K562 (cell line): ENCODE measurements around the gene BCAS1. TPM values are rescaled to one million over a fixed set of nuclear protein-coding genes. Genes with fewer than 3 reads are reported as not detected.

ENCODE experiments used
- BCOR ChIP-seq: fragments of 450-650 bp; IDR thresholded peaks from 2 replicates; pipeline ENCODE4 v1.6.1; 2016
- CBX5 ChIP-seq: IDR thresholded peaks from 2 replicates; pipeline ENCODE4 v1.6.1; 2014; ENCODE audit warnings: low read depth, borderline replicate concordance
- FUS ChIP-seq: fragments of 200-400 bp; formaldehyde crosslinking; optimal IDR thresholded peaks from 2 replicates; pipeline ENCODE3; 2017; ENCODE audit warnings: low read depth, low read length
- GTF2A2 ChIP-seq: IDR thresholded peaks from 2 replicates; pipeline ENCODE4 v1.6.1; 2016; ENCODE audit warnings: mild to moderate bottlenecking, missing genetic modification characterization, missing compliant biosample characterization
- HDGF ChIP-seq: fragments of 450-650 bp; IDR thresholded peaks from 2 replicates; pipeline ENCODE4 v1.6.1; 2016
- HEY1 ChIP-seq: fragments of 250-450 bp; sonication (Bioruptor Pico); IDR thresholded peaks from 2 replicates; pipeline ENCODE4 v1.5.0; 2020; ENCODE audit warnings: mild to moderate bottlenecking, moderate library complexity, borderline replicate concordance
- MAZ ChIP-seq, 2 experiments: fragments of 450-650 bp in 1 of 2; sonication (generic) in 1 of 2; formaldehyde crosslinking; IDR thresholded peaks in 1 of 2; conservative IDR thresholded peaks in 1 of 2; 2 replicates each; pipeline versions ENCODE4 v1.4.0 to v1.5.0; 2020; ENCODE audit warnings: mild to moderate bottlenecking in 1 of 2, missing genetic modification reagents in 1 of 2
- MEIS2 ChIP-seq: fragments of 450-650 bp; IDR thresholded peaks from 2 replicates; pipeline ENCODE4 v1.6.1; 2014; ENCODE audit warnings: mild to moderate bottlenecking; ENCODE audit not compliant: partially characterized antibody
- SMARCC2 ChIP-seq: fragments of 450-650 bp; IDR thresholded peaks from 2 replicates; pipeline ENCODE4 v1.6.1; 2017; ENCODE audit warnings: antibody characterized with exemption, moderate library complexity, mild to moderate bottlenecking, low read depth
- SP2 ChIP-seq: IDR thresholded peaks from 2 replicates; pipeline ENCODE4 v1.6.1; 2011; ENCODE audit warnings: mild to moderate bottlenecking, low read depth, low read length, moderate library complexity; ENCODE audit not compliant: poor library complexity, severe bottlenecking; ENCODE audit errors: extremely low read depth
- SRF ChIP-seq, 2 experiments: fragments of 250-450, 450-650 bp in 1 of 2; sonication (Bioruptor Pico) in 1 of 2; sonication (generic) in 1 of 2; formaldehyde crosslinking; IDR thresholded peaks; 2 replicates each; pipeline versions ENCODE4 v1.5.0 to v1.5.1; 2020 to 2022; ENCODE audit warnings: mild to moderate bottlenecking in 1 of 2, missing genetic modification reagents in 1 of 2
- TAL1 ChIP-seq: fragments of 450-650 bp; IDR thresholded peaks from 2 replicates; pipeline ENCODE4 v1.6.1; 2016; ENCODE audit warnings: mild to moderate bottlenecking
- TCF3 ChIP-seq: sonication (generic); formaldehyde crosslinking; IDR thresholded peaks from 2 replicates; pipeline ENCODE4 v1.4.0; 2020; ENCODE audit warnings: mild to moderate bottlenecking, missing genetic modification reagents
- TEAD1 ChIP-seq, 2 experiments: fragments of 450-650 bp in 1 of 2; sonication (generic) in 1 of 2; formaldehyde crosslinking; IDR thresholded peaks; 2 replicates each; pipeline versions ENCODE4 v1.4.0 to v1.8.0; 2020 to 2022; ENCODE audit warnings: mild to moderate bottlenecking in 2 of 2, missing genetic modification reagents in 1 of 2
- WHSC1 ChIP-seq: IDR thresholded peaks from one replicate; pipeline ENCODE4 v1.6.1; 2012; ENCODE audit warnings: low read length, control low read depth, inconsistent platforms
- ZNF146 ChIP-seq: IDR thresholded peaks from one replicate; pipeline ENCODE4 v1.6.1; 2018; ENCODE audit warnings: missing compliant biosample characterization; ENCODE audit not compliant: unreplicated experiment
- ZNF561 ChIP-seq: fragments of 450-650 bp; formaldehyde crosslinking; conservative IDR thresholded peaks from 2 replicates; pipeline ENCODE4 v1.4.0; 2020; ENCODE audit warnings: mild to moderate bottlenecking, moderate library complexity
- ZNF589 ChIP-seq: fragments of 200-800 bp; sonication (Bioruptor generic); IDR thresholded peaks from 2 replicates; pipeline ENCODE4 v1.6.1; 2016; ENCODE audit warnings: low read depth, missing genetic modification characterization, missing compliant biosample characterization
- ZZZ3 ChIP-seq: fragments of 450-650 bp; IDR thresholded peaks from 2 replicates; pipeline ENCODE4 v1.6.1; 2016; ENCODE audit warnings: antibody characterized with exemption, mild to moderate bottlenecking, moderate library complexity
- polyA plus RNA-seq, 8 experiments: library from polyadenylated mRNA; depleted of rRNA in 4 of 8; stranded (reverse) in 5 of 8; unstranded in 3 of 8; fragments of >200 nt; fragmentation: Nextera tagmentation in 2 of 8; fragmentation: Illumina TruSeq in 1 of 8; extraction: Ambion mirVana in 2 of 8; extraction: Trizol in 1 of 8; gene quantifications; 2 replicates each; pipeline versions ENCODE4 v1.2.1 to v1.2.3, GENCODE V29; 2011 to 2014; ENCODE audit warnings: inconsistent platforms in 1 of 8, missing spikeins in 1 of 8
- total RNA-seq, 7 experiments: library from RNA; depleted of rRNA in 6 of 7; stranded (reverse); fragments of >200 nt in 6 of 7; fragmentation: Illumina TruSeq in 2 of 7; extraction: Trizol in 2 of 7; gene quantifications; 2 replicates each; pipeline versions ENCODE4 v1.2.1 to v1.2.3, GENCODE V29; 2011 to 2021; ENCODE audit warnings: low replicate concordance in 1 of 7
- TF ChIP-seq, protein P1 (sequence below): fragments of 200-800 bp; sonication (Bioruptor generic); IDR thresholded peaks from 2 replicates; pipeline ENCODE4 v1.6.1; 2017; ENCODE audit warnings: missing genetic modification characterization, missing compliant biosample characterization
- TF ChIP-seq, protein P2 (sequence below): fragments of 450-650 bp; IDR thresholded peaks from 2 replicates; pipeline ENCODE4 v1.6.1; 2016; ENCODE audit warnings: antibody characterized with exemption
- TF ChIP-seq, protein P3 (sequence below): fragments of 450-650 bp; IDR thresholded peaks from 2 replicates; pipeline ENCODE4 v1.6.1; 2017; ENCODE audit warnings: antibody characterized with exemption
- TF ChIP-seq, protein P4 (sequence below): sonication (generic); formaldehyde crosslinking; IDR thresholded peaks from 2 replicates; pipeline ENCODE4 v1.9.0; 2022; ENCODE audit warnings: mild to moderate bottlenecking, missing genetic modification reagents

The BCAS1 gene
- total and polyA plus RNA-seq, 9 of the 15 experiments (the other 6 are each of a cell fraction or from before 2014, with no cell fraction given) = 0.18 to 2.3 (median 0.93) TPM

DNA sequence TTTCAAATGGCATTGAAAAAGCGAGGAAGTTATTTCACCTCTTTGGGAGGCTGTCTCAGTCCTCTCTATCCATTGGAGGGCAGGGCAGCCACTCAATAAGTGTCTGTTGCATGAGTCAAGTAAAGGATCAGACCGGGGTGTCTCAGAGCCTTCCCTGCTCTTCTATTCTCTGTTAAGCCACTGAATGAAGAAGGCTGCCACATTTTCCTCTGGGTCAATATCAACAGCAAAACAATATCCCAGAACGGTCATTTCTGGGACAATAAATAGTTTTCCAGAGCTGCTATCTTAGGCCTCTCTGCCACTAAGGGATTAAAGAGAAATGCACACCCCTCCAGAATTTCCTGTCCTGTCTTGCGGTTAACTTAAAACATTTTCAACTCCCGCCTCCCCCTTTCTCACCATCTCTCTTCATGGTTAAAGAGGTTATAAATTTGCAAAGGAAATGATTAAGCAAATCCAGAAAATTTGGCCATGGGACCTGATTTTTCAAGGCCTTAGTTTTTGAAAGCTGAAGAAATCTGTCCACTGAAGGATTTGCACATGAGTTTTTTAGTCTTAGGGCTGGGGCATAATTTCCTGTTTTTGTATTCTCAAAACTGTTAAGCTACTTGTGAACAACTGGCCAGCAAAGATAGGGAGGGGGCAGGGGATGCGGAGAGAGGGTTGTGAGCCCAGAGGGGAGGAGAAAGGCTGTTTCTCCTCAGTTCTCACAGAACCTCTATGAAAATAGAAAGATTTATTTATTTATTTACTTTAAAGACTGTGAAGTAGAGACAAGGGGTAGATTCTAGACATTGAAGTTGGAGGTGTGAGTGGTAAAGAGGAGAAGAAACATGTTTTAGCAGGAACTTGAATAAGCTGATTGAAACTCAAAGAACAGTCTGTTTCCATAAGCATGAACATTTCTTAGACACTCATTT, 135.7 kb downstream of the BCAS1 start (continued):
- TF ChIP-seq, protein P1, sequence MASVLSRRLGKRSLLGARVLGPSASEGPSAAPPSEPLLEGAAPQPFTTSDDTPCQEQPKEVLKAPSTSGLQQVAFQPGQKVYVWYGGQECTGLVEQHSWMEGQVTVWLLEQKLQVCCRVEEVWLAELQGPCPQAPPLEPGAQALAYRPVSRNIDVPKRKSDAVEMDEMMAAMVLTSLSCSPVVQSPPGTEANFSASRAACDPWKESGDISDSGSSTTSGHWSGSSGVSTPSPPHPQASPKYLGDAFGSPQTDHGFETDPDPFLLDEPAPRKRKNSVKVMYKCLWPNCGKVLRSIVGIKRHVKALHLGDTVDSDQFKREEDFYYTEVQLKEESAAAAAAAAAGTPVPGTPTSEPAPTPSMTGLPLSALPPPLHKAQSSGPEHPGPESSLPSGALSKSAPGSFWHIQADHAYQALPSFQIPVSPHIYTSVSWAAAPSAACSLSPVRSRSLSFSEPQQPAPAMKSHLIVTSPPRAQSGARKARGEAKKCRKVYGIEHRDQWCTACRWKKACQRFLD (CRISPR knock-in tag) = no peak
- TF ChIP-seq HEY1 (CRISPR knock-in tag) (no peak), ZNF561 (CRISPR knock-in tag) (no peak), SRF (CRISPR knock-in tag; IDR thresholded peaks at IDR 0.05) (no peak), WHSC1 (no peak), ZZZ3 (no peak), CBX5 (no peak), TCF3 (CRISPR knock-in tag) (peak; percentile 81), HDGF (no peak), TAL1 (peak; percentile 72), ZNF146 (CRISPR knock-in tag) (no peak), SP2 (no peak), SMARCC2 (no peak), BCOR (no peak), MAZ (CRISPR knock-in tag; conservative IDR thresholded peaks at IDR 0.05 in 1 of 2, IDR thresholded peaks at IDR 0.05 in 1 of 2) (no peak; a peak in 1 of 4 replicates), FUS (no peak), MEIS2 (no peak), GTF2A2 (tag) (no peak), TEAD1 (CRISPR knock-in tag; IDR thresholded peaks at IDR 0.05) (no peak), ZNF589 (CRISPR knock-in tag) (peak; percentile 39; the same call in 1 of the 2 replicates)
- TF ChIP-seq, protein P2, sequence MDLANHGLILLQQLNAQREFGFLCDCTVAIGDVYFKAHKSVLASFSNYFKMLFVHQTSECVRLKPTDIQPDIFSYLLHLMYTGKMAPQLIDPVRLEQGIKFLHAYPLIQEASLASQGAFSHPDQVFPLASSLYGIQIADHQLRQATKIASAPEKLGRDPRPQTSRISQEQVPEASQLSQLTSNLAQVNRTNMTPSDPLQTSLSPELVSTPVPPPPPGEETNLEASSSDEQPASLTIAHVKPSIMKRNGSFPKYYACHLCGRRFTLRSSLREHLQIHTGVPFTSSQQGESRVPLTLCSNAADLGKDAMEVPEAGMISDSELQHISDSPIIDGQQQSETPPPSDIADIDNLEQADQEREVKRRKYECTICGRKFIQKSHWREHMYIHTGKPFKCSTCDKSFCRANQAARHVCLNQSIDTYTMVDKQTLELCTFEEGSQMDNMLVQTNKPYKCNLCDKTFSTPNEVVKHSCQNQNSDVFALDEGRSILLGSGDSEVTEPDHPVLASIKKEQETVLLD = no peak
- TF ChIP-seq, protein P3, sequence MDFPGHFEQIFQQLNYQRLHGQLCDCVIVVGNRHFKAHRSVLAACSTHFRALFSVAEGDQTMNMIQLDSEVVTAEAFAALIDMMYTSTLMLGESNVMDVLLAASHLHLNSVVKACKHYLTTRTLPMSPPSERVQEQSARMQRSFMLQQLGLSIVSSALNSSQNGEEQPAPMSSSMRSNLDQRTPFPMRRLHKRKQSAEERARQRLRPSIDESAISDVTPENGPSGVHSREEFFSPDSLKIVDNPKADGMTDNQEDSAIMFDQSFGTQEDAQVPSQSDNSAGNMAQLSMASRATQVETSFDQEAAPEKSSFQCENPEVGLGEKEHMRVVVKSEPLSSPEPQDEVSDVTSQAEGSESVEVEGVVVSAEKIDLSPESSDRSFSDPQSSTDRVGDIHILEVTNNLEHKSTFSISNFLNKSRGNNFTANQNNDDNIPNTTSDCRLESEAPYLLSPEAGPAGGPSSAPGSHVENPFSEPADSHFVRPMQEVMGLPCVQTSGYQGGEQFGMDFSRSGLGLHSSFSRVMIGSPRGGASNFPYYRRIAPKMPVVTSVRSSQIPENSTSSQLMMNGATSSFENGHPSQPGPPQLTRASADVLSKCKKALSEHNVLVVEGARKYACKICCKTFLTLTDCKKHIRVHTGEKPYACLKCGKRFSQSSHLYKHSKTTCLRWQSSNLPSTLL = no peak
- TF ChIP-seq, protein P4, sequence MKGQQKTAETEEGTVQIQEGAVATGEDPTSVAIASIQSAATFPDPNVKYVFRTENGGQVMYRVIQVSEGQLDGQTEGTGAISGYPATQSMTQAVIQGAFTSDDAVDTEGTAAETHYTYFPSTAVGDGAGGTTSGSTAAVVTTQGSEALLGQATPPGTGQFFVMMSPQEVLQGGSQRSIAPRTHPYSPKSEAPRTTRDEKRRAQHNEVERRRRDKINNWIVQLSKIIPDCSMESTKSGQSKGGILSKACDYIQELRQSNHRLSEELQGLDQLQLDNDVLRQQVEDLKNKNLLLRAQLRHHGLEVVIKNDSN (CRISPR knock-in tag) = no peak
